GM10266 (cell line): Measurements from ENCODE around the gene GRM5.
"Not testable (repeated sequence)": the region's sequence is repeated elsewhere in the genome, so short reads cannot be mapped to it uniquely, and the experiment has no call there.

ENCODE experiments used
- DNase-seq: peaks from one replicate; pipeline ENCODE4 v3.0.0; 2012; ENCODE audit errors: extremely low spot score
- TF ChIP-seq, protein P1 (sequence below): IDR thresholded peaks from 2 replicates; pipeline ENCODE4 v1.5.1; 2012; ENCODE audit warnings: mild to moderate bottlenecking, low read depth; ENCODE audit not compliant: control insufficient read depth, insufficient read depth; ENCODE audit errors: missing control alignments

The GRM5 gene

DNA sequence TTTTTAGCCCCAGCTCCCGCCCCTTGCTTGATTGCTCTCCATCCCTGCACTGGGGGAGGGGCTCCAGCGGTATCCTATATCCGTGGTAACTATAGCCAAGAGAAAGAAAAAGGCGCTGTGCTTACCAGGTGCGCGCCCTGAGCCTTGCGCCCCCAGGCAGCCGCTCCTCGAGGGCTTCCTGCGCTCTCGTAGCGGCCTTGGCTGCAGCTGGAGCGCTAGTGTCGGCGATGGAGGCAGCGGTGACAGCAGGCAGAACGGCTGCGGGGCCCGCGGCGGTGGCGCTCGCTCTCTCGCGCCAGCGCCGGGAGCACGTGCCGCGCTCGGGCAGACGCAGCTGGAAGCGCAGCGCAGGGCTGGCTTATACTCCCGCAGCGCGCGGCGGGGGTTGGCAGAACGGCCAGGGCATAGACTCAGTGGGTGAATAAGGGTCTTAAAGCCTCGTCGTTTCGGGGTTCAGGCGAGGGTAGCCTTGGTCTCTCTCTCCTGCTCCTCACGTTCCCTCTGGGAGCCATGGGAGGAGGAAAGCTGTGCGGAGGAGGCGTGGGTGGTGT lies at the start of gene GRM5:
Gene GRM5 (minus strand): TSS at position 332 of the 551 bp plus-strand sequence. CDS start 18,110 bp downstream, outside the sequence.
- not testable (repeated sequence) for DNase-seq

DNA sequence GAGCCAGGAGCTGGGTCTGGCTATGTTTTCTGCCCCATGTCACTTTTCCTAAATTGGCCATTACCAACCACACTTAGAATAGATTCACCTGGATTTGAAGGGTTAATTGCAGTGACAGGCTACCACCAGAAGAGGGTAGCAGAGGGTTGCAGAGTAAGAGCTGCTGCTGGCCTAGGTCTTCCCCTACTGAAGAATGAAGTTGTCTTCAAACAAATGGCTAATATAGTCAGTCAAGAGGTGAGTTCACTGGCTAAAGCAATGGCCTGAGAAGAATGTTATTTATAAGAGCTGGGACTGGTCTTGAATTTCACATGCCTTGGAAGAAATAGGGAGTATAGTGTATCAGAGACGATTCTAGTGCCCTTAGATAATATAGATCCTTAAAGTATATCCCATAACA lies 32.2 kb upstream of the GRM5 start:
- TF ChIP-seq, protein P1, sequence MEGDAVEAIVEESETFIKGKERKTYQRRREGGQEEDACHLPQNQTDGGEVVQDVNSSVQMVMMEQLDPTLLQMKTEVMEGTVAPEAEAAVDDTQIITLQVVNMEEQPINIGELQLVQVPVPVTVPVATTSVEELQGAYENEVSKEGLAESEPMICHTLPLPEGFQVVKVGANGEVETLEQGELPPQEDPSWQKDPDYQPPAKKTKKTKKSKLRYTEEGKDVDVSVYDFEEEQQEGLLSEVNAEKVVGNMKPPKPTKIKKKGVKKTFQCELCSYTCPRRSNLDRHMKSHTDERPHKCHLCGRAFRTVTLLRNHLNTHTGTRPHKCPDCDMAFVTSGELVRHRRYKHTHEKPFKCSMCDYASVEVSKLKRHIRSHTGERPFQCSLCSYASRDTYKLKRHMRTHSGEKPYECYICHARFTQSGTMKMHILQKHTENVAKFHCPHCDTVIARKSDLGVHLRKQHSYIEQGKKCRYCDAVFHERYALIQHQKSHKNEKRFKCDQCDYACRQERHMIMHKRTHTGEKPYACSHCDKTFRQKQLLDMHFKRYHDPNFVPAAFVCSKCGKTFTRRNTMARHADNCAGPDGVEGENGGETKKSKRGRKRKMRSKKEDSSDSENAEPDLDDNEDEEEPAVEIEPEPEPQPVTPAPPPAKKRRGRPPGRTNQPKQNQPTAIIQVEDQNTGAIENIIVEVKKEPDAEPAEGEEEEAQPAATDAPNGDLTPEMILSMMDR: peak; percentile 57
- DNase-seq: not testable (repeated sequence)

DNA sequence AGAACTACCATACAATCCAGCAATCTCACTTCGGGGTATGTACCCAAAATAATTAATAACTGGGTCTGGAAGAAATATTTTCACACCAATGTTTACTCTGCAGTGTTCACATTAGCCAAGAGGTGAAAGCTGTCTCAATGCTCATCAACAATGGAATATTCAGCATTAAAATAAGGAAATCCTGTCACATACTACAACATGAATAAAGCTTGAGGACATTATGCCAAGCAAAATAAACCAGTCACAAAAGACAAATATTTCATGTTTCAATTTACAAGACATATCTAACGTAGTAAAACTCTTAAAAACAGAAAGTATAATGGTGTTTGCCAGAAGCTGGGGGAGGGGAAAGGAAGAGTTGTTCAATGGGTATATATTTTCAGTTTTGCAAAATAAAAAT lies 28.0 kb upstream of the GRM5 start:
- not testable (repeated sequence) for DNase-seq

DNA sequence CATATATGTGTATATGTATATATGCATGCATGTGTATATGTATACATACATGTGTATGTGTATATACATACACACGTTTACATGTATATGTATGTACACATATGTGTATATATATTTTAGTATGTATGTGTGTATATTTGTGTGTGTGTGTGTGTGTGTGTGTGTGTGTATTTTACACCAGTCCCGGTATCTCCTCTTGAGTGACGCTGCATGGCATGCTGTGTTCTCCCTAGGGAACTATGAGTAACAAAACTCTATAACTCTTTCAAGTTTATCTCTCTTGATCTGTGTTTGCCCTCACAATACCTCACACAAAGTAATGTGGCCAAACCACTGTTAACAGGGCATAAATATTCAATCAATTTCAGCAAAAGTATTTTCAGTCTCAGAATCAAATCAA lies 19.2 kb upstream of the GRM5 start:
- not testable (repeated sequence) for DNase-seq

DNA sequence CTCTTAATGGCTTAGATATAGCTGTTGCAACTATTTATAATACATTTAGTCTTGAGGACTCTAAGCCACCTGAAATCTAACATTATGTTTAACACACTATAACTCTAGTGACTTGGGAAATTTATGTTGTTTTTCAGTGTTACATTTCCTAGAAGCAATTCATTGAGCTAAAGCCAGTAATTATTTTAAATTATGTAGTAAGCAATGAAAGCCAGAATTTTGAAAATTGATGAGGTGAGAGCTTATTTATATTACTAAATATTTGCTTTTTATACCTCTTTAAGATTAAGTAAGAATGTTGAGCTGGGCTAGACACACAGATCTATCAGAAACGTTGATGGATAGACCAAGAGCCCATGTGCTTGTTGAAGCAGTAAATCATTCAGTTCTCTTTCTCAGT lies 5.1 kb upstream of the GRM5 start:
- not testable (repeated sequence) for DNase-seq

DNA sequence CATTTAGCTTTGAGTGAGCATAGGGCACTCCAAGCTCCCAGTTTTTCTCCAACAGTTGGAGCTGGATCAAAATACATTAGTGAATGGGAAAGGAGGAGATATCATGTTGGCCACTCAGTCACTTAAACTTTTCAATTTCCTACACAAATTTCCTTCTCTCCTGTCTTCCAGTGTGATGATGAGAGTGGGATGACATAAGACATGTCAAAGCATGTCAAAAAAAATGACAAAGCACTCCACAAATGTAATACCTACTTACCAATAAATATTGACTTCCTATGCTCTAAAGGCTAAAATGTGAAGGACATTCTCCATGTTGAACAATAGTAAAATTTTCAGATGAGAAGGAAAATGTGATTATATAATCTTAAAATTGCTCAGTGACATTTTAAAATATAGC lies 1.5 kb upstream of the GRM5 start:
- TF ChIP-seq, protein P1: no peak
- no peak for DNase-seq

DNA sequence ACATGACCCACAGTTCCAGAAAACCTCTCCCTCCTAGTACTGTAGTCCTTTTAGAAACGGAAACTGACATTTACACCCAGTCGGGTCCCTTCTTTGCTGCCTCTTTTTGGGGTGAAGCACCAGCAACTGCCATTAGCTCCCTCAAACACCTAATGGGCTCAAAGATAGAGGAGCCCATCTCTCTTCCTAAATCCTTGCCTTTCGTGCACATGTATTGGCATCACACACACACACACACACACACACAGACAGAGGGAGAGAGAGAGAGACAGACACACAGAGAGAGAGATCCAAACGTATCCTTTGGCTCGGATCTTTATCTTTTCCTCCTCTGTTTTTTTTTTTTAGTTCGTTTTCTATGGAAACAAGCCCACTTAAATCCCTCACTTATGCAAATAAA lies 716 bp downstream of the GRM5 start:
- TF ChIP-seq, protein P1: no peak
- DNase-seq: no peak

DNA sequence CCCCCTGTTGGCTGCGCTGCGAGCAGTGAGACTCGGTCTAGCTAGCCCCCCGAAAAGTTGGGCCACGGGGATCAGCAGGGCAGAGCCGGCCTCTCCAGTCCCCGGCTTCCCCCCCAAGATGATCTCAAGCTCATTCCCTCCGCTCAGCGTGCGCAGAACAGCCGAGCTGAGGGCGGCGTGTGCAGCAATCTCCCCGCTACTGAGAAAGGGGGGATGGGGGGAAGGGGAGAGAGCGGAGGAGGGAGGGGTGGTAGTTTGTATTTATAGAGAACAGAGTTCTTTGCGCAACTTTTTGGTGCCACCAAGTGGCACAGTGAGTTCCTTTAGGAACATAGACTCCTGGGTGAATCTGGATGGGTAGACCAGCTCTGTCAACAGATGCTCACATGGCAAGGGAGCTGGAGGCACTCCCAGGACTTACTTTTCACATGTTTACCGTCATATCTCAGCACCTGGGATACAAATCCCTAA lies 2.3 kb downstream of the GRM5 start:
- DNase-seq: not testable (repeated sequence)

DNA sequence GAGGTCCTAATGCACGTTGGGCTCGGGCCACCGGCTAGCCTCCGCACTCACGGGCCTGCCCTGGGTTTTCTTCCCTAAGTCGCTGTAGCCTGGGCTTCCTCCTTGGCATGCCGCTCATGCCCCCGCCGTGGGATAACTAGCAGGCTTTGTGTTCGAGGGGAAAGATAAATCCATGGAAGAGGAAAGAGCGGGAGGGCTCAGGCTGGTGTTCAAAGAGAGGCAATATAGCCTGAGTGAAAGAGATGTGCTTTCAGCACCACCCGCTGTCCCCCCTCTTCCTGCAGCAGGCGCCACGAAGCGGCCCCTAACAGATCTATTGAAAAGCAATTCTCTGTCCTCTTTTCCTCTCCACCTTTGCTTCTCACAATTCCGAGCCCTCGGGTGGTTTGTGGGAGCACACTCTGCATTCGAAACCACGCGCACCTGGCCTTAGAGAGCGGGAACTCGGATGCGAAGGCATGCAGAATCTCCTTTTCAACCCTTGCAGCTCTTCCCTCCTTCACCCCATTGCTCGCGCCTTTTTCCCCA lies 2.9 kb downstream of the GRM5 start:
- DNase-seq: not testable (repeated sequence)

DNA sequence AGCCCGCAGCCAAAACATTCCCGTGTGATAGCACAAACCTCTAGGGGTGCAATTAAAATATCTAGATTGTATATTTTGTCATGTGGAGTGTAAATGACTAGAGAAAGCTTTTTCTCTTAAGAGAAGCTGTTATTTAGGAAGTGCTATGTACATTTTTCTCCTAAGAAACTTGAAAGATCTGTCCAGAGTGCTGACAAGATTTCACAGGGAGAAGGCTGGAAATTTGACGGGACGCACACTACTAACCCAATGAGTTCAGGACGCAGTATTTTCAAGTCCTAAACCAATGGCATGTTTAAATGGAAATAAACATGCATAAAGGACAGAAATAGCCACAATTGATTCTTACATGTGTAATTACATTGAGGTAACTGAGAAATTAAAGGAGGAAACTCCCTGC lies 3.9 kb downstream of the GRM5 start:
- not testable (repeated sequence) for DNase-seq

DNA sequence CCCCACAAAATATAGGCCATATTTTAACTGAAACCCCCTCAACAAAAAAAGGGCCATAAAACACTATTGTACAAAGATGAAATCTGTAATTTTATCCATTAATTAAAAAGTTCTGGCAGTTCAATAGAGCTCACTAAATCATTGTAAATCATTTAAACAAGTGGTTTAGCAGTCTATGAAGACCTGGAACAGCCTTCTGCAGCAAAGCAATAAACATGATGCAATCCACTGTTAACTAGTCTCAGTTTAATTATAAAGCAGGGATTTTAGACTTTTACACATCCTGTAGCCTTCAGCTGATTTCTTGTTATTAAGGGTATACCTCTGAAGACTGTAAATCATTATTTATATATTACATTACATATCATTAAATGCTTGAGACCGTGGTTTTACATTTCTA lies 8.4 kb downstream of the GRM5 start:
- not testable (repeated sequence) for DNase-seq

DNA sequence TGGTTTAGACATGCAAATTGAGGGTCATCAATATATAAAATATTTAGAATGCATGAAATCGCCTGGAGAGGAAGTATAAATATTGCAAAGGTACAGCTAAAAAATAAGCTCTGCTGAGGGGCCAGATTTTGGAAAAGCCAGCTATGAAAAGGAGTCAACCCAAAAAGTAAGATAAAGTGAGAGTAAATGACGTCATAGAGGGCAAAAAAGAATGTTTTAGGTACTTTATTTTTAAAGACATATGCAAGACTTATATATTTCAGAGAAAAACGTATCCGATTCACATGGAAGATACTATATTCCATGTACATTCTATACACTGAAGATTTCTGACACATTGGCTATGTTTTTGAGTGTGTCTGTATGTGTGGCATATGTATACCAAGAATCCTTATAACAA lies 13.6 kb downstream of the GRM5 start:
- TF ChIP-seq, protein P1: no peak

DNA sequence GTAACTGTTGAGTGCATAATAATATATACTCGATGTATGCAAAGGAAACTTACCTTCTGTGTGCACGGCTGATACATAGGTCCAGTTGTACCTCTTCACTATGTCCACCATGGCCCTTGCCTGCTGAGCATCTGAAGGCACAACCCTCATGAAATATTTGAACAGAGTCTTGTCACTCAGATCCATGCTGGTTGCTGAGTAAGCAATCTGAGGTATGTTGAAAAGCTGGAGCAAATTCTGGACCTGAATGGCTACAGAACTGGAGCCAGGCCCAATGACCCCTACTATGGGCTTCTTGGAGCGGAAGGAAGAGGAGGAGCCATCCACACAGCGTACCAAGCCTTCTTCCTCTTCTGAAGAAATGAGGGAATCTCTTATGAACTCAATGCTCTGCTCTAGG lies 18.6 kb downstream of the GRM5 start:
- DNase-seq: not testable (repeated sequence)

More for the DNA sequence above, 13.6 kb downstream of the GRM5 start:
- DNase-seq: no peak

DNA sequence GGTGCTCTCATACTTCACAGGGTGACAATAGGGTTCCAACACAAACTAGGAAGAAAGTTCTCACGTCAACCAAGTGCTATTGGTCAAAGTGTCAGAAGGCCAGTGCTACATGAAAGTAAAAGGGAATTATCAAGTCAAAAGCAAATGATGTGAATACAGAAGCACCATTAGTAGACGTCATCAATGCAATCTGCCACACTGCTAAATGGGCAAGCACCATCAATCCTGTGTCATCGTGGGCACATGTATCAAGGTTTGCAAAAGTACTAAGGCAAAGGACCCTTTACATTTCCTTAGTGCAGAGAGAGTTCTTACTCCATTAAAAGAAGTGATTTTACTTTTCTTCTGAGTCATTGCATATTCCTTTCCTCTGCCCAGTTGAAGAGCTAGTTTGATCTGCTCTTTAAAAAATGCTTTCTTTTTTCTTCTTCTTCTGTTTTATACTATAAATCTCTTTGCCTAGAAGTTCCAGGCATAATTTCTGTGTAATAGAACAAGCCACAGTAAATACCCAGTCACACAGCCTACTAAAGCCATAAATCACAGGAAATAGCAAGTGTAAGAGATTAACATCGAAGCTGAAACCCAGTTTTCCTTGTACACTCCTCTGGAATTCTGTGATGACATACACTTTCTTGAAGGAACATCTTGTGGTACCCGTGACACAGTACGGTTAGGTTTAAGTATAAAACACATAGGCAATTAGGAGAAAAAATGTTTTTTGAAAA lies 21.8 kb downstream of the GRM5 start:
- DNase-seq: not testable (repeated sequence)

DNA sequence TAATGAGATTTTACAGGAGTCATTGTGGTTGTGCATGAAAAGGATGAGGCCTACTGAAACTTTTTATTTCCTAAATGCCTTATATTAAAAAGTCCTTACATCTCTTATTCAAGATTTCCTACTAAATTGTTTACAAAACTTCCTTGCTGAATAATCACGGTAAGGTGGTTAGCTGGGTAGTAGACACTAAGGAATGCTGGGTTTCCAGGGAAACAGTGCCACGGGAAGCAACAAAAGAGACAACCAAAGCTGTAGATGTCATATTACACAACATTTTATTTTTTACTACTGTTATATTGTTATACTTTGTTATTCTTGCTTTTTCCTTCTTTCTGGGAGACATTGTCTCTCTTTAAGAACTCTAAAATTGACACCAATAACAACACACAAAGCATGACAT lies 36.1 kb downstream of the GRM5 start:
- DNase-seq: not testable (repeated sequence)
